GM03348 (cell line): ENCODE data around the gene ACSM6.

Experiments used
- DNase-seq: peaks from one replicate; pipeline ENCODE4 v3.0.0; 2012; ENCODE audit warnings: low spot score

ACSM6 gene

GRCh38 chr10:95273393-95274312, 79.6 kb downstream of the ACSM6 start:
- DNase-seq: peak; percentile 76

- DNase-seq: no peak
Measured at GRCh38 chr10:95275726-95276366, 81.8 kb downstream of the ACSM6 start.

GRCh38 chr10:95276367-95277200, 82.5 kb downstream of the ACSM6 start:
- no peak for DNase-seq

GRCh38 chr10:95277201-95277570, 83.1 kb downstream of the ACSM6 start:
- DNase-seq: no peak

- DNase-seq: no peak
Measured at GRCh38 chr10:95277614-95278013, 83.6 kb downstream of the ACSM6 start.
